ENCODE measurements around the gene HTRA1.

HTRA1 gene

GRCh38 chr10:122560279-122560804 lies 99.0 kb downstream of the HTRA1 start, which contains the start of gene DMBT1:
Gene DMBT1 (plus strand): TSS chr10:122560754. CDS start chr10:122560771, 17 bp downstream.
- DNase-seq: no peak

GRCh38 chr10:122561212-122561611 lies 99.9 kb downstream of the HTRA1 start:
- DNase-seq: no peak

DNA sequence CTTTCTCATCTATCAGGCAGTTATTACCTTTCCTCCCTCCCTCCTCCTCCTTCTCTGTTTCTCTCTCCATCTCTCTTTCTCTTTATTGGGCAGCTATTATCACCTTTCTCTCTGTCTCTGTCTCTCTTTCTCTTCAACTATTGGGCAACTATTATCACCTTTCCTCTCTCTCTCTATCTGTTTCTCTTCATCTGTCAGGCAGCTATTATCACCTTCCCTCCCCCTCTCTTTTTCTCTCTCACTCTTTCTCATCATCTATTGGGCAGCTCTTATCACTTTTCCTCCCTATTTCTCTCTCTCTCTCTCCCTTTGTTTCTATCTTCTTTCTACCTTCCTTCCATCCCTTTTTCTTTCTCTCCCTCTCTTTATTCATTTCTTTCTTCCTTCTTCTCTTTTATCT lies 100.4 kb downstream of the HTRA1 start:
- DNase-seq: no peak

Data from NCI-H526 treated with DMSO at 0.1 percent for 48 hours (cell line).